HUES48 (cell line): ENCODE data around the gene VGF.

ENCODE experiments used
- H3K27ac ChIP-seq: one replicate; pipeline ENCODE4 v1.7.0; 2013; ENCODE audit warnings: low read depth, low read length, inconsistent platforms
- H3K27me3 ChIP-seq: 2 replicates; pipeline ENCODE4 v1.6.1; 2013; ENCODE audit warnings: mild to moderate bottlenecking, low read length; ENCODE audit not compliant: control insufficient read depth, insufficient read depth
- H3K36me3 ChIP-seq: 2 replicates; pipeline ENCODE4 v1.6.1; 2013; ENCODE audit warnings: low read length; ENCODE audit not compliant: control insufficient read depth, insufficient read depth
- H3K4me1 ChIP-seq: 2 replicates; pipeline ENCODE4 v1.6.1; 2013; ENCODE audit warnings: mild to moderate bottlenecking, low read length; ENCODE audit not compliant: control insufficient read depth, insufficient read depth
- H3K4me3 ChIP-seq: 2 replicates; pipeline ENCODE4 v1.5.1; 2013; ENCODE audit warnings: mild to moderate bottlenecking, low read depth, low read length
- H3K9ac ChIP-seq: 2 replicates; pipeline ENCODE4 v1.6.1; 2013; ENCODE audit warnings: mild to moderate bottlenecking, low read depth, low read length, moderate library complexity
- H3K9me3 ChIP-seq: 2 replicates; pipeline ENCODE4 v1.6.1; 2013; ENCODE audit warnings: low read length; ENCODE audit not compliant: control insufficient read depth, insufficient read depth

The VGF gene

DNA sequence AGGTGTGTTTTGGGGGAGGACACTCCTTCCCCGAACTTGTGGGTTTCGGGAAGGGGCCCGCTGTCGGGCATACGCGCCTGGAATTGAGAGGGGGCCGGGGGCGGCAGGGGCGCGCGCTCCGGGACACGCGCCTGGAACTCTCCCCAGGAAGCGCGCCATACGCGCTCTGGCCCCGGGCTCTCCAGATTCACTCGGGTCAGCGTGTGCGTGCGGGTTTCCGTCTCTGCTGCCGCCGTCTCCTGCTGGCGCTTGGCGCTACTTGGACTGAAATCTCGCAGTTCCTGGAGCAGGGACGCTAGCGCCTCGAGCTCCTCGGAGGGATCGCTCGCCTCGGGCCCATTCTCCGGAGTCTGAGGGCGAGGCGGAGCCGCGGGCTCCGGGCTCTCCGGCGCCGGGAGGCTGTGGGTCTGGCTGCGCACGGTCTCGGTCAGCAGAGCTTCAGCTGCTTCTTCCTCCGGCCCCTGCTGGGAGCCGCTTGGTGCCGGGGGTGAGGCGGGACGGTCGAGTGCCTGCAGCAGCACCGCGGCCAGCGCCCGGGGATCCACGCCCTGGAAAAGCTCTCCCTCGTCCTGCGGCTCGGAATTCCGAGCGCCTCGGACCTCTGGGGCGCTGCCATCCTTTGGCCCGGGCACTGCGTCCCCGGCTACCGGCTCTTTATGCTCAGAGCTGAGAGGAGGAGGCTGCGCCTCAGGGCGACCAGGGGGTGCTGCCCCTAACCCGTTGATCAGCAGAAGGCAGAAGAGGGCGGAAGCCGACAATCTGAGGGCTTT, 1.1 kb downstream of the VGF start:
- no peaks in the 10 kb centered on the region for H3K9me3 ChIP-seq
- H3K36me3 ChIP-seq: no peaks in the 10 kb centered on the region; the same call in 1 of the 2 replicates
- H3K4me1 ChIP-seq: peaks cover 54% of the 10 kb centered on the region
- peak overlapping the region; percentile 88 for H3K27ac ChIP-seq
- peaks cover 60% of the 10 kb centered on the region for H3K27me3 ChIP-seq
- H3K9ac ChIP-seq: peak overlapping the region; percentile 29
- H3K4me3 ChIP-seq: peak overlapping the region; percentile 76

GRCh38 chr7:101163279-101164070, 1.9 kb downstream of the VGF start:
- Histone ChIP-seq H3K9ac (peak overlapping the region; percentile 29; the same call in 1 of the 2 replicates), H3K36me3 (no peaks in the 10 kb centered on the region; the same call in 1 of the 2 replicates), H3K27ac (peak overlapping the region; percentile 88), H3K4me1 (peaks cover 46% of the 10 kb centered on the region), H3K9me3 (no peaks in the 10 kb centered on the region), H3K4me3 (peak overlapping the region; percentile 76), H3K27me3 (peaks cover 53% of the 10 kb centered on the region)

DNA sequence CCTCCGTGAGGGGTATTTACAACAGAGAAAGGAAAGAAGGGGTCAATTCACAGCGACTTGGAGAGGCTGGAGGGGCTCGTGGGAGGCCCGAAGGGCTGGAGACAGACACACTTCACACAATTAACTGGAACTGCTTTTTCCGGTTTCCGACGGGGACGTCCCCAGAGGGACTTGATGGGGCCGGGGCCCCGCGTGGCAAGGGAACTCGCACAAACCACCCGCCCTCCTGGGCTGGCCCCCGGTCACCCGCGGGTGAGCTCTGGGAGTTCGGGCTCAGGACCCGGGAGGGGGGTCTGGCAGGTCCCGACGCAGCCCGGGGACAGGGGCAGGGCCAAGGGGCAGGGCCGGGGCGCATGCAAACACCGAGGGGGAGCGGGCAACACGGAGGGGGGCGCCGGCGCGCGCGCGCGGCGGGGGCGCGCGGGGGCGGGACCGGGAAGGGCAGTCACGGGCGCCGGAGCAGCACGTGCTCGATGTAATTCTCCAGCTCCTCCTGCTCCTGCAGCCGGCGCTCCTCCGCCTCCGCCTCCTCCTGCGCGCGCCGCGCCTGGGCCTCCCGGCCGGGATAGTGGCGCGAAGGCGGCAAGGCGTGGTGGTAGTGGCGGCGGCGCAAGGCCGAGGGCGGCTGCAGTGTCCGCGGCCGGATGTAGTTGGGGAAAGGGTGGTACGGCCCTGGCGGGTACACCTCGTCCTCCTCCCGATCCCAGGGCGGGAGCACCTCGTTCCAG, 2.7 kb downstream of the VGF start:
- peaks cover 39% of the 10 kb centered on the region for H3K4me1 ChIP-seq
- peak overlapping the region; percentile 88 for H3K27ac ChIP-seq
- peaks cover 5% of the 10 kb centered on the region; the same call in 1 of the 2 replicates for H3K36me3 ChIP-seq
- H3K4me3 ChIP-seq: peak overlapping the region; percentile 67
- no peaks in the 10 kb centered on the region for H3K9me3 ChIP-seq
- no peak overlapping the region; the same call in none of the 2 replicates for H3K9ac ChIP-seq
- peaks cover 45% of the 10 kb centered on the region for H3K27me3 ChIP-seq

- Histone ChIP-seq H3K9ac (no peak overlapping the region; the same call in 1 of the 2 replicates), H3K27me3 (peaks cover 37% of the 10 kb centered on the region), H3K4me3 (peak overlapping the region; percentile 67), H3K27ac (peak overlapping the region; percentile 88), H3K4me1 (peaks cover 38% of the 10 kb centered on the region), H3K36me3 (peaks cover 8% of the 10 kb centered on the region; the same call in 1 of the 2 replicates), H3K9me3 (no peaks in the 10 kb centered on the region)
Observed at GRCh38 chr7:101161692-101162471, 3.5 kb downstream of the VGF start.

DNA sequence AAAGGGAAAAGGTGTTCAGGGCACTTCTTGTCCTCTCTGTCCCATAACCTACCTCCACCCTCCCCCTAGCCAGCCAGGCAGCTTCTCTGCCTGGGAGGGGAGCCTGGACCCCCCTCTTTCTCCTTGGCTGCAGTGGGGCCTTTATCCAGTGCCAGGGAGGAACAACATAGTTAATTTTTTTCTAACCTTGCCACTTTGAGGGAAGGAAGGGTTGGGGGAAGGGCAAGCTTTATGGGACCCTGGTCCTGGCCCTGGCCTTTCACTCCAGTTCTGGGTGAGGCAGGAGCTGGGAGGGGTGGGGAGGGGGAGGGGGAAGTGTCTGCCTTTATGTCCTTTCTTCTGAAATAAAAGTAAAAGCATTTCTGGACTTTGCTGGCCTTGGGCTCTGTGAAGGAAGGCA, 4.5 kb downstream of the VGF start:
- Histone ChIP-seq H3K36me3 (peaks cover 8% of the 10 kb centered on the region; the same call in 1 of the 2 replicates), H3K9ac (no peak overlapping the region), H3K27me3 (peaks cover 31% of the 10 kb centered on the region), H3K27ac (peak overlapping the region; percentile 55), H3K9me3 (no peaks in the 10 kb centered on the region), H3K4me1 (peaks cover 42% of the 10 kb centered on the region), H3K4me3 (no peak overlapping the region)

DNA sequence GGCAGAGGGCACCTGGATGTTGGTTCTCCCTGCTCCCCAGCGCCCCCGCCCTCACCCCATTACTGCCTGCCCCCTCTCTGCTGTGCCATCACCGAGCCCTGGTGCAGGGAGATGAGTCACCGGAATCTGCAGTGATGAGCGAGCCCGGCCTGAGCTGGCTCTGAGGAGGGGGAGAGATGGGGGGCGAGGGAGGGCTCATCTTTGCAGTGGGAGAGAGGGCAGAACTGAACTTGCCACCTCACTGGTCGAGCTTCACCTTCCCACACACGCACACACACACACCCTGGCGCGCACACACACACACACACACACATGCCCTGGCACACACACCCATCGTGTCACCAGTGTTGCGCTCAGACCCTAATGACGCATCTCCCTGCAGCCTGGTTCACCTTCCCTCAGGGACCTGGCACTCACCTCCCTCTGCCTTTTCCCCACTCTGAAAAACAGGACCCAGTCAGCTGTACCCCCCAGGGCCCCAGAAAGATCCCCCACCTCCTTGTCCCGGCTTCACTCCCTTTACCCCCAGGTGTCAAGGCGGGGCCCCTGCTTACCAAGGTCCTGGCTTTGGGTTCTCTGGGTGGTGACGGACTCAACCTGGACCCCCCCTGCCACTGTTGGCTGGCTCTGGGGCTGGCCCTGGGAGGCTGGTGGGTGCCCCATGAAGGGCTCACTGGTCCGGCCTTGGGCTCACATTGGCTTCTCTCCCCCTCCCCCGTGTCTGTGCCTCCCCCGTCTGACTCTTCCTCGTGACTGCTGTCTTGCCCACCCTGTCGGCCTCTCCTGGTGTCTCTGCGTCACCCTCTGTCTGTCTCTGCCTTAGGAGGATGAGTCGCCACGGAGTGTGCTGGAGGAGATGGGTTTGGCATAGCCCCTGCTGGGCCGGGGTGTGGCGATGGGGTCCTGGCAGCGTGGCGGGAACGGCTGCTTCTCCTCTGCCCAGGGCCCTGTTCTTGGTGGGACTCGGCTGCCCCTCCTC, 5.4 kb downstream of the VGF start:
- Histone ChIP-seq H3K36me3 (peaks cover 8% of the 10 kb centered on the region; the same call in 1 of the 2 replicates), H3K4me1 (peaks cover 48% of the 10 kb centered on the region), H3K27ac (peak overlapping the region; percentile 26), H3K4me3 (no peak overlapping the region), H3K27me3 (peaks cover 25% of the 10 kb centered on the region), H3K9me3 (no peaks in the 10 kb centered on the region), H3K9ac (no peak overlapping the region)

GRCh38 chr7:101156866-101157589, 8.3 kb downstream of the VGF start:
- Histone ChIP-seq H3K27ac (peak overlapping the region; percentile 53), H3K4me1 (peaks cover 36% of the 10 kb centered on the region), H3K4me3 (no peak overlapping the region), H3K9ac (no peak overlapping the region), H3K36me3 (peaks cover 8% of the 10 kb centered on the region; the same call in 1 of the 2 replicates), H3K9me3 (no peaks in the 10 kb centered on the region), H3K27me3 (peaks cover 12% of the 10 kb centered on the region; the same call in 1 of the 2 replicates)

DNA sequence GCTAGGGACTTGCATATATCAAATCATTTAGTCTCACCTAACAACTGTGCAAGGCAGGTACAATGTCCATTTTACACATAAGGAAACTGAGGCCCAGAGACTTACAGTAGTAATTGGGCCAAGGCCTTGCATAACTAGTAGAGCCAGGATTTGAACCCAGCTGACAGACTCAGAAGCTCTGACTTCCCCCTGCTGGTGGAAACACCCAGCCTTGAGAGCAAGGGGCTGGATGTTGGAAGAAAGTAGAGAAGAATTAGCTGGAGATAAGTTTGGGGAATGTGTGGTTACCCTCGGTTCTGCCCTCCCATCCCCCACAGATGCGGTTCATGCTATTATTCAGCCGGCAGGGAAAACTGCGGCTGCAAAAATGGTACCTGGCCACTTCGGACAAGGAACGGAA, 9.1 kb downstream of the VGF start:
- H3K27me3 ChIP-seq: peaks cover 10% of the 10 kb centered on the region; the same call in 1 of the 2 replicates
- H3K9me3 ChIP-seq: no peaks in the 10 kb centered on the region
- H3K9ac ChIP-seq: no peak overlapping the region
- H3K4me3 ChIP-seq: no peak overlapping the region
- H3K36me3 ChIP-seq: peaks cover 8% of the 10 kb centered on the region; the same call in 1 of the 2 replicates
- peak overlapping the region; percentile 53 for H3K27ac ChIP-seq
- peaks cover 30% of the 10 kb centered on the region for H3K4me1 ChIP-seq

GRCh38 chr7:101155303-101155702, 10.1 kb downstream of the VGF start:
- Histone ChIP-seq H3K4me3 (peak overlapping the region; percentile 82), H3K27ac (peak overlapping the region; percentile 78), H3K36me3 (peaks cover 8% of the 10 kb centered on the region; the same call in 1 of the 2 replicates), H3K4me1 (peaks cover 21% of the 10 kb centered on the region), H3K9ac (peak overlapping the region; percentile 11; the same call in 1 of the 2 replicates), H3K9me3 (no peaks in the 10 kb centered on the region), H3K27me3 (peaks cover 9% of the 10 kb centered on the region; the same call in 1 of the 2 replicates)
